Common myeloid progenitor, CD34-positive (primary cell): ENCODE results near the gene PCED1B.
"Not testable (repeated sequence)": the region's sequence is repeated elsewhere in the genome, so short reads cannot be mapped to it uniquely, and the experiment has no call there.

Experiments
- CTCF ChIA-PET: fragments of 350-600 bp; sonication (Branson Sonifier 250); formaldehyde crosslinking; loops from one replicate; lab custom pipeline; 2021; ENCODE audit warnings: antibody characterized with exemption; lab: Charles Lee
- POLR2A ChIA-PET: fragments of 350-600 bp; sonication (Branson Sonifier 250); formaldehyde crosslinking; loops from one replicate; lab custom pipeline; 2021; ENCODE audit warnings: antibody characterized with exemption; lab: Charles Lee
- DNase-seq, 3 donors: peaks; one replicate each; pipeline versions ENCODE4 v3.0.0 to v3.0.0-alpha.2; 2013
- H3K27ac ChIP-seq, 2 experiments: 1 replicate in 1 of 2; 2 replicates in 1 of 2; pipeline ENCODE4 v1.7.0; 2013; ENCODE audit warnings: inconsistent platforms in 2 of 2, low read length in 2 of 2, mild to moderate bottlenecking in 2 of 2, low read depth in 1 of 2, moderate library complexity in 1 of 2; ENCODE audit not compliant: severe bottlenecking in 2 of 2, insufficient read depth in 1 of 2, poor library complexity in 1 of 2
- H3K27me3 ChIP-seq, 5 experiments: replicated peaks in 2 of 5; 1 replicate in 3 of 5; 2 replicates in 2 of 5; pipeline versions ENCODE4 v1.6.1 to v1.7.0; 2013; ENCODE audit warnings: low read length in 4 of 5, mild to moderate bottlenecking in 2 of 5, moderate library complexity in 2 of 5, inconsistent platforms in 1 of 5; ENCODE audit not compliant: insufficient read depth in 5 of 5, control insufficient read depth in 4 of 5
- H3K36me3 ChIP-seq, 4 experiments: 1 replicate in 2 of 4; 2 replicates in 2 of 4; pipeline versions ENCODE4 v1.6.1 to v1.7.0; 2013; ENCODE audit warnings: low read length in 3 of 4, control low read depth in 1 of 4, mild to moderate bottlenecking in 1 of 4; ENCODE audit not compliant: control insufficient read depth in 4 of 4, insufficient read depth in 4 of 4
- H3K4me1 ChIP-seq, 4 experiments: 1 replicate in 3 of 4; 2 replicates in 1 of 4; pipeline versions ENCODE4 v1.6.1 to v1.7.1; 2013; ENCODE audit warnings: low read length in 3 of 4, mild to moderate bottlenecking in 3 of 4, control low read depth in 1 of 4, inconsistent platforms in 1 of 4, moderate library complexity in 1 of 4; ENCODE audit not compliant: control insufficient read depth in 4 of 4, insufficient read depth in 4 of 4; ENCODE audit errors: control extremely low read depth in 1 of 4
- H3K4me3 ChIP-seq, 7 experiments: 1 replicate in 4 of 7; 2 replicates in 3 of 7; pipeline versions ENCODE4 v1.5.1 to v1.7.0; 2013; ENCODE audit warnings: mild to moderate bottlenecking in 7 of 7, low read length in 6 of 7, moderate library complexity in 6 of 7, inconsistent platforms in 2 of 7, low read depth in 2 of 7, control low read depth in 1 of 7; ENCODE audit not compliant: insufficient read depth in 4 of 7, control insufficient read depth in 1 of 7; ENCODE audit errors: extremely low read depth in 1 of 7
- H3K9me3 ChIP-seq, 5 experiments: 1 replicate in 4 of 5; 2 replicates in 1 of 5; pipeline versions ENCODE4 v1.6.1 to v1.7.1; 2013; ENCODE audit warnings: low read length in 4 of 5, mild to moderate bottlenecking in 2 of 5, inconsistent platforms in 1 of 5, low read depth in 1 of 5, moderate library complexity in 1 of 5; ENCODE audit not compliant: control insufficient read depth in 4 of 5, insufficient read depth in 2 of 5; ENCODE audit errors: control extremely low read depth in 1 of 5
- WGBS: methylation state at CpG from one replicate; pipeline ENCODE4 v1.1.5; 2013; ENCODE audit not compliant: insufficient coverage; 5-methylcytosine and 5-hydroxymethylcytosine counted together

The PCED1B gene

GRCh38 chr12:47190271-47190750 is 110.9 kb downstream of the PCED1B start:
- no peak for DNase-seq
- no peak overlapping the region for H3K27ac ChIP-seq
- peaks cover 5 to 31% (median 22%) of the 10 kb centered on the region in 4 experiments for H3K4me1 ChIP-seq
- CTCF ChIA-PET: interaction anchor here (1.7 kb wide), 1 partner anchor 10 kb away, joined by 3 read pairs; no protein-coding TSS in a partner anchor
- no peaks in the 10 kb centered on the region for H3K36me3 ChIP-seq
- 100% methylated on average over 1 of the region's 3 CpGs for WGBS
- no peak overlapping the region for H3K4me3 ChIP-seq
- no peaks in the 10 kb centered on the region for H3K9me3 ChIP-seq
- no peaks in the 10 kb centered on the region for H3K27me3 ChIP-seq
- POLR2A ChIA-PET: no interaction called here

- WGBS: no CpG with 5 or more reads among the region's 3 CpGs
- CTCF ChIA-PET: interaction anchor here (1.7 to 3.2 kb wide), 2 partner anchors 11 kb away, joined by 3 to 9 read pairs; no protein-coding TSS in a partner anchor
Measured at GRCh38 chr12:47190905-47191304, 111.5 kb downstream of the PCED1B start.

GRCh38 chr12:47192051-47192450 is 112.6 kb downstream of the PCED1B start:
- WGBS: no CpG with 5 or more reads among the region's 4 CpGs
- Histone ChIP-seq H3K4me3 (no peak overlapping the region), H3K27me3 (no peaks in the 10 kb centered on the region), H3K36me3 (no peaks in the 10 kb centered on the region), H3K9me3 (no peaks in the 10 kb centered on the region), H3K27ac (no peak overlapping the region), H3K4me1 (peaks cover 5 to 31% (median 22%) of the 10 kb centered on the region in 4 experiments)
- ChIA-PET CTCF (interaction anchor here (0.8 to 3.2 kb wide), 5 partner anchors 10 to 644 kb away, joined by 3 to 9 read pairs (median 3); no protein-coding TSS in a partner anchor), POLR2A (interaction anchor here (0.6 kb wide), 1 partner anchor 33 kb away, joined by 3 read pairs; no protein-coding TSS in a partner anchor)
- peak in 2 of 3 donors; percentile 21 to 22 for DNase-seq

More at GRCh38 chr12:47190905-47191304, 111.5 kb downstream of the PCED1B start:
- Histone ChIP-seq H3K4me3 (no peak overlapping the region), H3K36me3 (no peaks in the 10 kb centered on the region), H3K4me1 (peaks cover 5 to 31% (median 22%) of the 10 kb centered on the region in 4 experiments), H3K27me3 (no peaks in the 10 kb centered on the region), H3K27ac (no peak overlapping the region), H3K9me3 (no peaks in the 10 kb centered on the region)
- peak in 2 of 3 donors; percentile 30 to 40 for DNase-seq
- POLR2A ChIA-PET: no interaction called here

GRCh38 chr12:47193066-47193465 is 113.6 kb downstream of the PCED1B start:
- ChIA-PET CTCF (interaction anchor here (0.6 to 3.2 kb wide), 5 partner anchors 9 to 97 kb away, joined by 3 to 9 read pairs (median 3); no protein-coding TSS in a partner anchor), POLR2A (no interaction called here)
- Histone ChIP-seq H3K36me3 (no peaks in the 10 kb centered on the region), H3K9me3 (no peaks in the 10 kb centered on the region), H3K27me3 (no peaks in the 10 kb centered on the region), H3K4me1 (peaks cover 5 to 31% (median 22%) of the 10 kb centered on the region in 4 experiments), H3K27ac (no peak overlapping the region), H3K4me3 (no peak overlapping the region)
- WGBS: 80% methylated on average over 3 of the region's 3 CpGs
- no peak for DNase-seq

- DNase-seq: no peak
- H3K36me3 ChIP-seq: no peaks in the 10 kb centered on the region
- H3K27me3 ChIP-seq: no peaks in the 10 kb centered on the region
- POLR2A ChIA-PET: no interaction called here
- no CpG with 5 or more reads among the region's 4 CpGs for WGBS
- CTCF ChIA-PET: interaction anchor here (0.9 to 1.2 kb wide), 3 partner anchors 11 to 123 kb away, joined by 3 to 4 read pairs (median 4); no protein-coding TSS in a partner anchor
- H3K27ac ChIP-seq: no peak overlapping the region
- peaks cover 5 to 22% (median 15%) of the 10 kb centered on the region in 4 experiments for H3K4me1 ChIP-seq
- no peaks in the 10 kb centered on the region for H3K9me3 ChIP-seq
- H3K4me3 ChIP-seq: no peak overlapping the region
Measured at GRCh38 chr12:47194501-47194900, 115.1 kb downstream of the PCED1B start.

GRCh38 chr12:47200446-47200845 is 121.0 kb downstream of the PCED1B start:
- ChIA-PET CTCF (no interaction called here), POLR2A (no interaction called here)
- Histone ChIP-seq H3K4me1 (peaks cover 0 to 5% (median 1%) of the 10 kb centered on the region in 4 experiments), H3K27me3 (no peaks in the 10 kb centered on the region), H3K36me3 (no peaks in the 10 kb centered on the region), H3K9me3 (peaks cover 0 to 2% (median 0%) of the 10 kb centered on the region in 5 experiments), H3K4me3 (no peak overlapping the region), H3K27ac (no peak overlapping the region)
- DNase-seq: no peak
- 100% methylated on average over 2 of the region's 2 CpGs for WGBS

GRCh38 chr12:47201190-47201589 is 121.8 kb downstream of the PCED1B start:
- H3K27ac ChIP-seq, H3K36me3 ChIP-seq, POLR2A ChIA-PET, DNase-seq, H3K27me3 ChIP-seq, H3K9me3 ChIP-seq, H3K4me3 ChIP-seq: not testable (repeated sequence)
- CTCF ChIA-PET: interaction anchor here (1.0 to 1.9 kb wide), 3 partner anchors 9 to 13 kb away, joined by 3 to 9 read pairs (median 5); no protein-coding TSS in a partner anchor
- peaks cover 0 to 12% (median 8%) of the 10 kb centered on the region in 4 experiments for H3K4me1 ChIP-seq
- WGBS: 96% methylated on average over 5 of the region's 6 CpGs
